Suppressor macrophage (primary cell): Measurements from ENCODE around the gene HDGFL3.

ENCODE experiments used
- DNase-seq, 4 experiments: peaks; one replicate each; pipeline ENCODE4 v3.0.0-alpha.2; 2020 to 2022

Gene HDGFL3

DNA sequence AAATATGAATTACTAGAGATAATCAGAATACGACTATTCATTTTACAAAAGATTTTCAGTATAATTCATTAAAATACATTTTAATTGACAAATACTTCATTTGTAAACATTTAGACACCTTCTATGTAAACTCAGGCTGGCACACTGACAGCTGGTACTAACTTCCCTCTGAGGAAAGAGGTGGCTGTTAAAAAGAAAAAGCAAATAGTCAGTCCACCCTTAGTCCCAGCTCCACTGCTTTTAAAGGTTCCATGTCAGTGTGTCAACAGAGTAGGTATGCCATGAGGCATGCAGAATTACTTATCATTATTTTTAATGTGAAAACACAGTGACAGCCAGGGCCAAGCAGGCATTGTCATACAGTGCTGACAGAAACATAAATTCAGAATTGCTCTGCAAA lies 84.1 kb downstream of the HDGFL3 start:
- DNase-seq = no peak

- no peak for DNase-seq
Measured at GRCh38 chr15:83119968-83120581, 87.5 kb downstream of the HDGFL3 start.

- DNase-seq = no peak
Measured at GRCh38 chr15:83118968-83119367, 88.7 kb downstream of the HDGFL3 start.

- DNase-seq = no peak
Measured at GRCh38 chr15:83118291-83118827, 89.3 kb downstream of the HDGFL3 start.

- no peak for DNase-seq
Measured at GRCh38 chr15:83115831-83116565, 91.6 kb downstream of the HDGFL3 start.

- no peak for DNase-seq
Measured at GRCh38 chr15:83115410-83115809, 92.2 kb downstream of the HDGFL3 start.

DNA sequence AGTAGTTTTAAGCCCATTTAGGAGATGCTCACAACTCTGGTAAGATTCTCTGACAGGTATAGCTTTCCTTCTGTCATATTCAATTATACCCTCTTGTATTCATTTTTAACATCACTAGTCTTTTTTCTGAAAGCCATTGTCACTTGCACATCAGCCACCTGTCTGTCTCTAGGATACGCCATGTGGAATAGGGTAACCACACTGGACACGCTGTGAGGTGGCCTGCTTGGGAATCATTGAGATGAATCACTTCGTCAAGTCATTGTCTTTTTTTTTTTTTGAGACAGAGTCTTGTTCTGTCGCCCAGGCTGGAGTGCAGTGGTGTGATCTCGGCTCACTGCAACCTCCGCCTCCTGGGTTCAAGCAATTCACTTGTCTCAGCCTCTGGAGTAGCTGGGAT lies 92.8 kb downstream of the HDGFL3 start:
- DNase-seq = no peak

- DNase-seq = peak; percentile 63 to 85 (median 76)
Measured at GRCh38 chr15:83113881-83114674, 93.5 kb downstream of the HDGFL3 start.

DNA sequence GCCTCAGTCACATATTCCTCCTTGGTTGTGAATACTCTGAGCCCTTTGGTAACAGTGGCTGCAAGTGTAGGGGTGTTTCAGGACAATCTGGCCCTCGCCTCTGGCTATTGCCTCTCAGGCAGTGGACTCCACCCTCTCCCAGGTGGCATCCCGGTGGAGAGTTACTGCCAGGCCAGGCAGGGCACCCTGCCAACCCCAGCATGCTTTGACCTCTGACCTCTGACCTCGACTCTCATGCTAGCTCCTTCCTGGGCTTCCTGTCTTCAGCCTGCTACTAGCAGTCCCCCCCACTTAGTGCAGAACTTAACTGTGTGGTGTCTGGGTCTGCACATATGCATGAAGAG lies 94.7 kb downstream of the HDGFL3 start:
- no peak for DNase-seq

GRCh38 chr15:83112233-83112955 lies 95.2 kb downstream of the HDGFL3 start:
- no peak for DNase-seq

DNA sequence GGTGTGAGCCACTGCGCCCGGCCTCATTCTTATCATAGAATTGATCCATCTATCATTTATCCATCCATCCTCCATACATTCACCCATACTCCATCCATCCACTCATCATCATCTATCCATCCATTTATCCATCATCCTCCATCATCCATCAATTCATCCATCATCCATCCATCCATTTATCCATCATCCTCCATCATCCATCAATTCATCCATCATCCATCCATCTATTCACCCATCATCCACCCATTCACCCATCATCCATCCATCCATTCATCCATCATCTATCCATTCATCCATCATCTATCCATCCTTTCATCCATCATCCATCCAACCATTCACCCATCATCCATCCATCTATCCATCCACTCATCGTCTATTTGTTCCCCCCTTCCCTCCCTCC lies 96.5 kb downstream of the HDGFL3 start:
- no peak for DNase-seq

DNA sequence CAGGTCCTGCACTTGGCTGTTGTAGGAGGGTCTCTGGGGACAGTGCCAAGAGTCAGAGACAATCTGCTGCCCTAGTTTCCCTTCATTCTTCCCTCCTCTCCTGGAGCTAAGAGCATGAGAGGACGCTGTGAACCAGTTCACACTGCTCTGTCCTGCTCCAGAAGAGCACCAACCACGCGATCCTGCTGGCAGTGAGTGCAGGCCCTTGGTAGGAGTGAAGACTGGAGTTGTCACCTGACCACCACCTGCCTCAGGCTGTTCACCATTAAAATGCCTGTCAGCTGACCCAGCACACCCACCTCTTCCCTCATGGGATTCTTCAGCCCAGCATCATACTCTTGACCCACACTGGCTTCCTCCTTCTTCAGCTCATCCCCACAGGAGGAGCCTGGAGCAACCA lies 97.2 kb downstream of the HDGFL3 start:
- DNase-seq = peak; percentile 75 to 87 (median 82)

DNA sequence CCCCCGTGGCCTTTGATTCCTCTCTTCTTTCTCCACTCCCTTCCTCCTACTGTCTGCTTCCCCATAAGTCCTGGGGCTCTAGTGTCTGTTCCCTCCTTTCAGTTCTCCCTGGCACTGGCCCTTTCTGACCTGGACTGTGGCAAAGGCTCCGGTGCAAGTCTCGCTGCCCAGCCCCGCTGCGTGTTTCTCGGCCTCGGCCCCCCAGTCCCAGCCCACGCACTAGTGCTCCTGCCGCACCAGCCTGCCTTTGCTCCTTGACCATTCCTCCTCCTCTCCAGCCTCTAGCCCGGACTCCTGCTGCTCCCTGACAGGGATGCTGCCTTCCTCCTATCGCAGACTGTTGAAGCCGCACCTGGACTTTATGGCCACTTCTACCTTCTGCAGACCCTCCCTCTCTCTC lies 98.1 kb downstream of the HDGFL3 start:
- peak; percentile 17 to 58 (median 46) for DNase-seq

DNA sequence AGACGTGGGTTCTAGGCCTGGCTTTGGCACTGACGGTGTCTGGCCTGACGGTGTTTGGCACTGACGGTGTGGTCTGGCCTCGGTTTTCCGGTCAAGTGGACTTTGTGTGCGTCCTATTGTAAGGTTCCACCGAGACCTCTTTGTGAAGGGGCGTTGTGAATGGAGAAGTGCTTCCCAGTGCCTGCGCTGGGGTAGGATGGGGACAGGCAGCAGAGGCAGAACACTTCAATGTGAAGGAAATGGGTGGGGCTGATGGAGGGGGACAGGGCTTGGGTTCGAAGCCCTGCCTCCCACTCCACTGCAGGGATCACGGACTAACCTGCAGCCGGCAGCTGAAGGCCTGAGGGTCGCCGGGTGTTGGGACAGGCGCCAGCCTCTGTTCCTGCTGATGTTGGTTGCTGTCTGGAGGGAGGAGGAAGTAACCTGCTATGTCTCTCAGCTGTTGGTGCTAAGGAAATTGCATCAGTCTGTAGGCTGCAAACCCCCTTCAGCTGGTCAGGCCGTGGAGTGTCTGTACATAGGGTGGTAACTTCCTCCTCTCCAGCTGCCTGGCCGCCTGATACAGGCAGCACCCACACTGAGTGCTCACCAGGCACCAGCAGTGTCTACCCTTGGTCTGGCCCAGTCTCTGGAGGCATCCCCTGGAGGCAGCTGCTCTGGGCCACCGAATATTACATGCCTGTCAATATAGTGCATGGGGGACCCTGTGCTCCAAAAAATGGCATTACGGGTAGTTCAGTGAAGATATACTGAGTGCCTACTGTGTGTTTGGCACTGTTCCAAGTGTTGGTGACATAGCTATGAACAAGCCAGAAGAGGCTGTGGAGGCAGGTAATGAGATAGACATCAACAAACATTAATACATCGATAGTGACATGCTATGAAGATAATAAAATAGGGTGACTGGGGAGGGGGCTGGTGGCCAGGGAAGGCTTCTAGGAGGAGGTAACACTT lies 99.1 kb downstream of the HDGFL3 start:
- peak; percentile 94 to 98 (median 96) for DNase-seq

DNA sequence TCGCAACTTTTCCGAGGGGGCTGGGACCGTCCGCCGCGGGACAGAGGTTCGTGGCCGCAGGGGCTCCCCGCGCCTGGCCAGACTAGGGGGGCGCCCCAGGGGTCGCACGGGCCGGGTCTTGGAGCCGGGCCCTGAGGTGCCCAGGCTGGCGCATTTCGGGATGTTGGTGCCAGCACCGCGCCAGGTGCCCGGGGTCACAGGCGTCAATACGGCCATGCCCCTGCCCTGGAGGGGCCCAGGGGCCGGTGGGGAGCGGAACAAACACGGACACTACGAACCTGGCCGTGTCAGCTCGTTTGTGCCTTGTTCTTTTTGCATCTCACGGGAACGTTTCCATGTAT lies 99.8 kb downstream of the HDGFL3 start:
- DNase-seq = peak in 1 of 4 experiments; percentile 38

GRCh38 chr15:83106994-83107840 lies 100.4 kb downstream of the HDGFL3 start, which contains the start of gene TM6SF1:
Gene TM6SF1 (plus strand): TSS chr15:83107645. CDS start chr15:83107681, 36 bp downstream.
- peak; percentile 45 to 77 (median 60) for DNase-seq

GRCh38 chr15:83105440-83105839 lies 102.2 kb downstream of the HDGFL3 start:
- DNase-seq = peak in 3 of 4 experiments; percentile 30 to 42 (median 31)

GRCh38 chr15:83104141-83104540 lies 103.5 kb downstream of the HDGFL3 start:
- DNase-seq = no peak

- DNase-seq = peak in 1 of 4 experiments; percentile 23
Measured at GRCh38 chr15:83102346-83102745, 105.3 kb downstream of the HDGFL3 start.

- DNase-seq = peak; percentile 68 to 85 (median 82)
Measured at GRCh38 chr15:83100097-83100646, 107.5 kb downstream of the HDGFL3 start.
